Muscle of arm (tissue), 14 donors: ENCODE measurements around the gene CPLANE1. TPM values are rescaled to one million over a fixed set of nuclear protein-coding genes. Genes with fewer than 3 reads are reported as not detected.
A peak's percentile ranks its signal among the peaks of the same experiment; 100 is the strongest.
"Not testable (repeated sequence)": the region's sequence is repeated elsewhere in the genome, so short reads cannot be mapped to it uniquely, and the experiment has no call there.

Experiments used
- DNase-seq: peaks from one replicate; pipeline ENCODE4 v3.0.0-alpha.2; 2013
- long read RNA-seq, 11 donors: transcript quantifications; one replicate each; lab custom pipeline, GENCODE V29; 2026
- polyA plus RNA-seq, 12 donors: library from polyadenylated mRNA; unstranded; fragments of 120-200 nt; gene quantifications; one replicate each; pipeline ENCODE4 v1.2.1, GENCODE V29; 2013; ENCODE audit not compliant: insufficient read length in 12 of 12

Gene CPLANE1
- 10 to 100 TPM in 11 of 12 donors, not detected in 1; 15.8 to 28.8 (median 19.4) TPM for polyA plus RNA-seq
- long read RNA-seq, donor 1, partial matches to known transcripts = 5 of 5 reads
- long read RNA-seq, donor 1, other reads (novel, unspliced or antisense) = 0 of 5 reads
- long read RNA-seq, donor 2, partial matches to known transcripts = 7 of 7 reads
- long read RNA-seq, donor 2, other reads (novel, unspliced or antisense) = 0 of 7 reads
- long read RNA-seq, donor 3 = 0 reads
- long read RNA-seq, donor 4 = 0 reads
- long read RNA-seq, donor 5, partial matches to known transcripts = 11 of 11 reads
- long read RNA-seq, donor 5, other reads (novel, unspliced or antisense) = 0 of 11 reads
- long read RNA-seq, donor 6 = 0 reads
- long read RNA-seq, donor 7 = 0 reads
- long read RNA-seq, donor 8 = 0 reads
- long read RNA-seq, donor 9 = 0 reads
- long read RNA-seq, donor 10 = 0 reads
- long read RNA-seq, donor 11 = 0 reads

GRCh38 chr5:37248970-37249814, at the start of gene CPLANE1:
Gene CPLANE1 (minus strand): TSS chr5:37249376. CDS start chr5:37247698, 1,678 bp downstream.
- peak; percentile 87 for DNase-seq

DNA sequence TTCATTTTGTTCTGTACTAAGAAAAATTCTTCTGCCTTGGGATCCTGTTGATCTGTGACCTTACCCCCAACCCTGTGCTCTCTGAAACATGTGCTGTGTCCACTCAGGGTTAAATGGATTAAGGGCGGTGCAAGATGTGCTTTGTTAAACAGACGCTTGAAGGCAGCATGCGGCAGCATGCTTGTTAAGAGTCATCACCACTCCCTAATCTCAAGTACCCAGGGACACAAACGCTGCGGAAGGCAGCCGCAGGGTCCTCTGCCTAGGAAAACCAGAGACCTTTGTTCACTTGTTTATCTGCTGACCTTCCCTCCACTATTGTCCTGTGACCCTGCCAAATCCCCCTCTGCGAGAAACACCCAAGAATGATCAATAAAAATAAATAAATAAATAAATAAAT, 47.1 kb upstream of the CPLANE1 start:
- DNase-seq = not testable (repeated sequence)

GRCh38 chr5:37283214-37283820, 34.1 kb upstream of the CPLANE1 start:
- no peak for DNase-seq

DNA sequence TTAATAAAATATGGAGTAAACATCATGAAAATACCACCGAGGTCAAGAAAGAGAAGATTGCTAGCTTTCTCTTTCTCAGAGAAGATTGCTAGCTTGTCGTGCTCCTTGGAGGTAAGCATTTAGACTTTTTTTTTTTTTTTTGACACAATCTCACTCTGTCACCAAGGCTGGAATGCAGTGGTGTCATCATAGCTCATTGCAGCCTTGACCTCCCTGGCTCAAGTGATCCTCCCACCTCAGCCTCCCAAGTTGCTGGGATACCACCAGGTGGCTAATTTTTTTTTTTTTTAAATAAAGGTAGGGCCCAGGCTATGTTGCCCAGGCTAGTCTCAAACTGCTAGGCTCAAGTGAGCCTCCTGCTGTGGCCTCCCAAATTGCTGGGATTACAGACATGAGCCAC, 26.3 kb upstream of the CPLANE1 start:
- DNase-seq = no peak

DNA sequence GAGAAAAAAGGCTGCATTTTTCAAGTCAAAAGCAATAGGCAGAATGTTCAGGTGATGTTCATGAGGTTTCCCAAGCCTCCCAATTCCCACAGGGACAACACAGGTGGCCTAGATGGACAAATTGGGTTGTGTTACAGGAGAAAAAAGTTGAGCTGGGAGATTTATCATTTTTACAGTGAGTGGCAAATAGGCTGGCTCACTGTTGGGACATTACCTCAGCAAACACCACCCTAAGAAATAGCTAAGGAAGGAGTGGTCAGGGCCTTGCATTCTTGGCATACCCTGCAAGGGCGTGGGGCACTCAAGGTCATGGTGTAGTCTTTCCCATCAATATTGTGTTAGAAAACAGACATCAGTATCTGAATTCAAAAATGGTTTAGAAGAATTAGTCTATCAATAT, 23.3 kb upstream of the CPLANE1 start:
- DNase-seq = no peak

DNA sequence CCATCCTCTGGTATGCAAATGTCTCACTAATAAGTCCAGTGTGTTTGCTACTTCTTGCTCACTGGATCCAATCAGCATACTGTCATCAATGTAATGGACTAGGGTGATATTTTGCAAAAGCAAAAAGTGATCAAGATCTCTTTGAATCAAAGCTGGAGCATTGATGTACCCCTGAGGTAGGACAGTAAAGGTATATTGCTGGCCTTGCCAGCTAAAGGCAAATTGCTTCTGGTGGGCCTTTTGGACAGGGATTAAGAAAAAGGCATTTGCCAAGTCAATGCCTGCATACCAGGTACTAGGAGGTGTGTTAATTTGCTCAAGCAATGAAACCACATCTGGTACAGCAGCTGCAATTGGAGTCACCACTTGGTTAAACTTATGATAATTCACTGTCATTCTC, 18.9 kb upstream of the CPLANE1 start:
- DNase-seq = not testable (repeated sequence)

DNA sequence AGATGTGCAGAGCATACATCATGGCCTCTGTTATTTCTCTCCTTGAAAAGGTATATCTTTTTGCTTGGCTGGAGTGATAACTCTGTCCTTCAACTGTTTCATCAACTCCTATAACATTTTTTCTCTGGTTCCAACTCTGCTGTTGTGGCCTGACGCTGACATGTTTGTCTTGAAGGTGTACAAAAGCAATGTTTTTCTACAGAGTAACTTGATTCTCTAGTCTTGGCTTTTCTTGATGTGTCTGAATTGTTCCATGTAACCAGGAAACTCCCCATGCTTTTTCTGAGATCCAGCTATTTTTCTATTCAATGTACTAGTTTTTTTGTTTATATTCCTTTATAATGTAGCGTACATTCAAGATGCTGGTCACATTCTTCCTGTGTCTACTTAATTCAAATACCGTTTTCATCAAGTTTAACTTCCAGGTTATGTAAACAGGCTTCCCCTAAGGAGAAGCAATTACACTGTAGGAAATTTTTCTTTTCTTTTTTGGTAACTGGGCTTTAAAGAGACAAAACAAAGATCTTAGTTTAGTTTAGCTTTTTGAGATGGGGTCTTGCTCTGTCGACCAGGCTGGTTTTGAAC, 6.7 kb upstream of the CPLANE1 start:
- no peak for DNase-seq

GRCh38 chr5:37254581-37254980, 5.4 kb upstream of the CPLANE1 start:
- DNase-seq = no peak

- no peak for DNase-seq
Measured at GRCh38 chr5:37251665-37252064, 2.5 kb upstream of the CPLANE1 start.

- DNase-seq = no peak
Measured at GRCh38 chr5:37249815-37250164, 614 bp upstream of the CPLANE1 start.

DNA sequence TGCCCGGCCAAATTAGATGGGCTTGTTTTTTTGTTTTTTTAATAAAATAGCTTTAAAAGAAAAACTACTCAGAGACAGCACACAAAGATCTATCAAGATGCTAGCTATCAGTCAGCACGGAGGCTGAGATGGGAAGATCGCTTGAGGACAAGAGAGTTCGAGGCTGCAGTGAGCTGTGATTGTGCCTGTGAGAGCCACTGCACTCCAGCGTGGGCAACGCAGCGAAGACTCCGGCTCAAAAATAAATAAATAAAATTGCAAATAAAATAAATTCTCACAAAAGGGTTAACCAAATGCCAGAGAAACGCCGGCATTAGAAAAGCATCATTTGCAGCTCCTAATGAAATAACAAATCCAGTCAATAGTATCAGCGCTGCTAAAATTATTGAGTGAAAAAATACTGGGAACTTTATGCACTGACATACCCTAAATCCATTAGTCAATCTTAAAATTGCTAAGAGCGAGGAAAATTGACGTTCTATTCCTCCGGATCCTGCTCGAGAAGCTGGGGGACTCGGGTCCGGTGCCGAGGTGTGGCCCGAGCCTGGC, 681 bp downstream of the CPLANE1 start:
- no peak for DNase-seq

GRCh38 chr5:37247496-37247895, 1.7 kb downstream of the CPLANE1 start:
- DNase-seq = no peak

- no peak for DNase-seq
Measured at GRCh38 chr5:37247036-37247435, 2.1 kb downstream of the CPLANE1 start.

GRCh38 chr5:37234288-37234687, 14.9 kb downstream of the CPLANE1 start:
- no peak for DNase-seq

GRCh38 chr5:37226377-37226776, 22.8 kb downstream of the CPLANE1 start:
- no peak for DNase-seq

GRCh38 chr5:37222181-37222580, 27.0 kb downstream of the CPLANE1 start:
- DNase-seq = no peak

- not testable (repeated sequence) for DNase-seq
Measured at GRCh38 chr5:37220426-37220825, 28.8 kb downstream of the CPLANE1 start.

GRCh38 chr5:37219384-37219783, 29.8 kb downstream of the CPLANE1 start:
- not testable (repeated sequence) for DNase-seq

- DNase-seq = no peak
Measured at GRCh38 chr5:37217976-37218375, 31.2 kb downstream of the CPLANE1 start.

DNA sequence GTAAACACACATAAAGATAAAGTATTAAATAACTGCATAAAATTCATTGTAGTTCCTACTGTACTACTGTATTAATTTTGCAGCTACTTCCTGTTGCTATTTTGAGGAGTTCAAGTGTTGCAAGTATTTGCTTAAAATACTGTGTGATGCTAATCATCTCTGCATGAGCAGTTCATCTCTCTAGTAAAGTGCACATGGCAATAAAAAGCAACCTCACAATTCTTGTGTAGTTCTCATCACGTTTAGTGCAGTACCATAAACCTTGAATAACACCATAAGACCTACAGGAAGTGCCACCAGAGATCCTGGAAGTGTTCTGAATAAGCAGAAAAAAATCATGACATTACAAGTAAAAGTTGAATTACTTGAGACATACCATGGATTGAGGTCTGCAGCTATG, 34.6 kb downstream of the CPLANE1 start:
- no peak for DNase-seq

DNA sequence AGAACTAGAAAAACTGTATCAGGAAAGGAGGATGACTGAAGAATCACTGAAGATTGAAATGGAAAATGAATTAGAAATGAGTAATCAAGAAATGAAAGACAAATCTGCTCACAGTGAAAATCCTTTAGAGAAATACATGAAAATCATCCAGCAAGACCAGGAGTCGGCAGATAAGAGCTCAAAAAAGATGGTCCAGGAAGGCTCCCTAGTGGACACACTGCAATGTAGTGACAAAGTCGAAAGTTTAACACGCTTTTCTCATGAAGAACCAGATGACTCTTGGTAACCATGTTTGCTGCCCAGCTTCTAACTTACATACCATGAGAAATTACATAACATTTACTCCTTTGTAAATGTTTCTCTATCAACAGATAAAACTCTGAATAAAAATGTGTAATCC, 37.1 kb downstream of the CPLANE1 start:
- no peak for DNase-seq

DNA sequence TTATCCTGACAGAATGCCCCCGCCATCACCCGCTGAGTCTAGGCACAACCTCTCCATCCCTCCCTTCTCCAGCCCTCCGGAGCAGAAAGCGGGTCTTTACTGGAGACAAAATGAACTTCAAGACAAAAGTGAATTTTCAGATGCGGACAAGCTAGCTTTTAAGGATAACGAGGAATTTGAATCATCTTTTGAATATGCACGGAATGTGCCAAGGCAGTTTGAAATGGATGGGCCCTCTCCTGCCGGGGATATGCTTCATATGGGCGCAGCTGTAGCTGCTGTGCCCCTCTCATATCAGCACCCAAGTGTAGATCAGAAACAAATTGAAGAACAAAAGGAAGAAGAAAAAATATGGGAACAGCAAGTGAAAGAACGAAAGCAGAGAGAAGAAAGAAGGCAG, 37.5 kb downstream of the CPLANE1 start:
- DNase-seq = no peak
